H54 (cell line): Measurements from ENCODE around the gene CD36.

Experiments used
- DNase-seq: peaks from one replicate; pipeline ENCODE4 v3.0.0; 2011; ENCODE audit warnings: low spot score, mixed read lengths; ENCODE audit not compliant: insufficient read length
- FAIRE-seq: peaks from 3 replicates; lab custom pipeline; 2011; peaks lifted over from hg19 to GRCh38; lab: Jason Lieb, UNC
- POLR2A ChIP-seq: IDR thresholded peaks from 2 replicates; pipeline ENCODE4 v1.6.1; 2011; ENCODE audit warnings: low read depth, mild to moderate bottlenecking, low read length

CD36 gene

GRCh38 chr7:80721883-80722615, 83.6 kb downstream of the CD36 start:
- no peak for DNase-seq
- TF ChIP-seq POLR2A = no peak
- FAIRE-seq = peak; percentile 96

DNA sequence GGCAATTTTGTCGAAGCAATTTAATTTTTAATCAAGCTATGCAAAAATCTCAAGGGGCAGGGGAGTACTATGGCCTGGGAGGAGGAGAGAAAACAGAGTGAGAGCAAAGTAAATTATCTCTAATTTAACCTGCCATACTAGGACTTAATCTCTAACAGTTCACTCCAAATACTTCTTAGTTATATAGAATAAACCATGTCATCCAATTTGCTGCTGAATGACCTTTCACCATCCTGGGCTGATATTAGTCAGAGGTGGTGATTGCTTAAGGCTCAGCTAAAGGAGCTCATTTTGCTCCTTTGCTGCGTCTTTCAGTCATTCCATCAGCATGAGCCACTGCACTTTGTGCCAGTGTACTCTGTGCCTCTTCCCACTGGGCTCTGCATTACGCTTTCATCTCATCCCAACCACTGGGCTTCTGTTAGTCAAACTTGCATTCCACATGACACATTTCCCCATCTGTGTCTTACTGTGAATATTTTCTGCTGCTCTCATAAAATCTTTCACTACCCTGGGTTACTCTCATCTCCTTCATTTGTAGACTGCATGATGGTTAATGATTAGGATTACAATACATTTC, 84.3 kb downstream of the CD36 start:
- peak; percentile 100 for FAIRE-seq
- TF ChIP-seq POLR2A = no peak
- DNase-seq = peak; percentile 38

DNA sequence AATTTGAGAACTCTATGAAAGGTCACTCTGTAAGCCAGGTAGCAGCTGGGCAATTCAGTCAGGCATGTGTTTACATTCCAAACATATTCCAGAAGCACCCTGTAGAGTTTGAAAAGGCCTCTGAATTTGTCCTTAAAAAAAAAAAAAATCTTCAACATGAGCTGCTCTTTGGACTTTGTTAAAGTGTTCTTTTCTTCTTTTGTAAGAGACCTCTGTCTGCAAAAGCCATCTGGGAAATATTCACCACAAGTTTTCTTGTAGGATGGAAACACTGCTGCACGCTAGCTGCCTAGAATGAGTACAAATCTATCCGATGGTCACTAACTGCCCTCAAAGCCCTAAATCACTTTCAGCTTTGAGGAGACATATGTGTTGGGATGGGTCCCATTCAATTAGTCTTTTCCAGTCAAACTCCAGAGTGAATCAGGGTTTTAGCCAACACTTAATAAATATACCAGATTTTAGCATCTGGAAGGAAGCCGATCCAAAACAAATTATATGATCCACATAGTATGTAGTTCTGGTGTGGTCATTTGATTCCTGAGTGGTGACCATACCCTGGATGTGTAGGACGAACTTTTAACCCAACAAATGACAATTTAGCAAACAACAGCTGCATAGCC, 85.9 kb downstream of the CD36 start:
- no peak for TF ChIP-seq POLR2A
- FAIRE-seq (peak; percentile 53), DNase-seq (no peak)

DNA sequence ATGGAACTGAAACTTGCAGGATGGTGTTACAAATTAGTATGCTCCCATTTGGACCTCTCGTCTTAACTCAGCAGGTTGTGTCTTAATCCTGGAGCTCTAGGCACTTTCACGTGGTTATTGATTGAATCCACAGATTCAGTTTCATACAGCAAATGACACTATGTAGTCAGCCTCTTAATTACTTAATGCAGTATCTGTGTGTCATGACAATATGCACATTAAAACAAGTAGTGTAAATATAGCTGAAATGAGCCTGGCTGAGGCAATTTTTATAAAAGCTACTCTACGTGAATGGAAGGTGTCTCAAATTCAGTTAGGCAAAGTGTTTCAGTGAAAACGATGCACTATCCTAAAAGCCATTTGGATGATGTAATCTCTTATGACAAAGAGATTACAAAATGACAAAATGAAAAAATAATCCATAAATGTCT, 86.8 kb downstream of the CD36 start:
- DNase-seq (no peak), FAIRE-seq (peak; percentile 62)
- TF ChIP-seq POLR2A = no peak
